ENCODE measurements around the gene ESYT2.

DNA sequence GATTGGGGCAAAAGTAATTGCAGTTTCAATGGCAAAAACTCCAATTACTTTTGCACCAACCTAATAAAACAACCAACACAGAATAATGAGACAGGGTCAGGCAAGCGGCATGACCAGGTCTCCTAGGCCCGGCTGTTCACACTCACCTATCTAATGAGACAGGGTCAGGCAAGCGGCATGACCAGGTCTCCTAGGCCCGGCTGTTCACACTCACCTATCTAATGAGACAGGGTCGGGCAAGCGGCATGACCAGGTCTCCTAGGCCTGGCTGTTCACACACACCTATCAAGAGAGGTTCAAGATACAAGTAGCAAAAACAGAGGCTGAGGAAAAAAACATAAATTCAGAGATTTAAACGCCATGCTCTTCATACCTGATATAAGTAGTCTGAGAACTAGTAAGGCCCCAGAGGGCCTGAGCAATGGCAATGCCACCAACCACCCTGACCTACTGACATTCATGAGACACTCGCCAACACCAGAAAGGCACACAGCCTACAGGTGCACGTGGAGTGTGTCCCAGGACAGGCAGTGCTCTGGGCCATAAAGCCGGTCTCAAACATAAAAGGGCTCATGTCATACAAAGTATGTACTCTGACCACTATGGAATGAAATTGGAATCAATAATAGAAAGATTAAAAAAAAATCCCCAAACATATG is 84.1 kb downstream of the ESYT2 start:
- TF ChIP-seq, protein P1, sequence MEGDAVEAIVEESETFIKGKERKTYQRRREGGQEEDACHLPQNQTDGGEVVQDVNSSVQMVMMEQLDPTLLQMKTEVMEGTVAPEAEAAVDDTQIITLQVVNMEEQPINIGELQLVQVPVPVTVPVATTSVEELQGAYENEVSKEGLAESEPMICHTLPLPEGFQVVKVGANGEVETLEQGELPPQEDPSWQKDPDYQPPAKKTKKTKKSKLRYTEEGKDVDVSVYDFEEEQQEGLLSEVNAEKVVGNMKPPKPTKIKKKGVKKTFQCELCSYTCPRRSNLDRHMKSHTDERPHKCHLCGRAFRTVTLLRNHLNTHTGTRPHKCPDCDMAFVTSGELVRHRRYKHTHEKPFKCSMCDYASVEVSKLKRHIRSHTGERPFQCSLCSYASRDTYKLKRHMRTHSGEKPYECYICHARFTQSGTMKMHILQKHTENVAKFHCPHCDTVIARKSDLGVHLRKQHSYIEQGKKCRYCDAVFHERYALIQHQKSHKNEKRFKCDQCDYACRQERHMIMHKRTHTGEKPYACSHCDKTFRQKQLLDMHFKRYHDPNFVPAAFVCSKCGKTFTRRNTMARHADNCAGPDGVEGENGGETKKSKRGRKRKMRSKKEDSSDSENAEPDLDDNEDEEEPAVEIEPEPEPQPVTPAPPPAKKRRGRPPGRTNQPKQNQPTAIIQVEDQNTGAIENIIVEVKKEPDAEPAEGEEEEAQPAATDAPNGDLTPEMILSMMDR (IDR thresholded peaks at IDR 0.05), result no peak
- TF ChIP-seq POLR2A (IDR thresholded peaks at IDR 0.05), result no peak
